PC-9 (cell line): ENCODE results near the gene PCDHGA1.

ENCODE experiments used
- CTCF ChIP-seq: fragments of 200-600 bp; sonication (generic); conservative IDR thresholded peaks from 2 replicates; pipeline ENCODE4 v1.6.1; 2017; ENCODE audit warnings: mixed run types, antibody characterized with exemption, mild to moderate bottlenecking, moderate library complexity
- EZH2 ChIP-seq: fragments of 200-600 bp; sonication (generic); IDR thresholded peaks from 2 replicates; pipeline ENCODE4 v1.8.0; 2017; ENCODE audit warnings: antibody characterized with exemption, low read depth

GRCh38 chr5:141487131-141487530, 156.8 kb downstream of the PCDHGA1 start:
- TF ChIP-seq CTCF (no peak), EZH2 (no peak)
